IPS-18c (cell line): ENCODE measurements around the gene CHTF18.

Experiments used
- H3K4me3 ChIP-seq: 2 replicates; pipeline ENCODE4 v1.7.0; 2013; ENCODE audit warnings: low read depth, mild to moderate bottlenecking, low read length, moderate library complexity; ENCODE audit not compliant: insufficient read depth
- H3K9me3 ChIP-seq: one replicate; pipeline ENCODE4 v1.6.1; 2013; ENCODE audit warnings: mild to moderate bottlenecking, low read length, moderate library complexity; ENCODE audit not compliant: control insufficient read depth, insufficient read depth

Gene CHTF18

GRCh38 chr16:783404-784161 is 4.8 kb upstream of the CHTF18 start:
- H3K9me3 ChIP-seq = no peaks in the 10 kb centered on the region
- no peak overlapping the region for H3K4me3 ChIP-seq

GRCh38 chr16:784431-784830 is 4.0 kb upstream of the CHTF18 start:
- Histone ChIP-seq H3K9me3 (no peaks in the 10 kb centered on the region), H3K4me3 (no peak overlapping the region)

- H3K4me3 ChIP-seq = no peak overlapping the region
- H3K9me3 ChIP-seq = no peaks in the 10 kb centered on the region
Measured at GRCh38 chr16:785563-786535, 2.6 kb upstream of the CHTF18 start.

- H3K9me3 ChIP-seq = no peaks in the 10 kb centered on the region
Measured at GRCh38 chr16:787321-787966, 976 bp upstream of the CHTF18 start.

GRCh38 chr16:787978-788398 is 432 bp upstream of the CHTF18 start, which contains the start of gene RPUSD1:
TSS of gene RPUSD1 (minus strand) at chr16:788381. CDS start at chr16:787737, 644 bp downstream.
- Histone ChIP-seq H3K4me3 (peak within 1 kb of the TSS; percentile 92), H3K9me3 (no peaks in the 10 kb centered on the region)

More at GRCh38 chr16:787321-787966, 976 bp upstream of the CHTF18 start:
- peak overlapping the region; percentile 92 for H3K4me3 ChIP-seq

GRCh38 chr16:789191-789850 is 901 bp downstream of the CHTF18 start:
- peak overlapping the region; percentile 79 for H3K4me3 ChIP-seq

GRCh38 chr16:790086-790485 is 1.7 kb downstream of the CHTF18 start:
- no peak overlapping the region for H3K4me3 ChIP-seq
- H3K9me3 ChIP-seq = no peaks in the 10 kb centered on the region

More at GRCh38 chr16:789191-789850, 901 bp downstream of the CHTF18 start:
- H3K9me3 ChIP-seq = no peaks in the 10 kb centered on the region

GRCh38 chr16:791131-791530 is 2.7 kb downstream of the CHTF18 start:
- H3K4me3 ChIP-seq = no peak overlapping the region

GRCh38 chr16:792221-792995 is 4.0 kb downstream of the CHTF18 start:
- H3K9me3 ChIP-seq = no peaks in the 10 kb centered on the region
- H3K4me3 ChIP-seq = no peak overlapping the region

More at GRCh38 chr16:791131-791530, 2.7 kb downstream of the CHTF18 start:
- no peaks in the 10 kb centered on the region for H3K9me3 ChIP-seq

- no peaks in the 10 kb centered on the region for H3K9me3 ChIP-seq
- no peak overlapping the region for H3K4me3 ChIP-seq
Measured at GRCh38 chr16:793414-793813, 5.0 kb downstream of the CHTF18 start.

- H3K4me3 ChIP-seq = no peak overlapping the region
- no peaks in the 10 kb centered on the region for H3K9me3 ChIP-seq
Measured at GRCh38 chr16:794091-794822, 5.8 kb downstream of the CHTF18 start.

GRCh38 chr16:794853-795466 is 6.5 kb downstream of the CHTF18 start:
- H3K4me3 ChIP-seq = no peak overlapping the region
- H3K9me3 ChIP-seq = no peaks in the 10 kb centered on the region

GRCh38 chr16:795580-796229 is 7.3 kb downstream of the CHTF18 start:
- H3K9me3 ChIP-seq = no peaks in the 10 kb centered on the region
- H3K4me3 ChIP-seq = no peak overlapping the region

- no peaks in the 10 kb centered on the region for H3K9me3 ChIP-seq
- no peak overlapping the region for H3K4me3 ChIP-seq
Measured at GRCh38 chr16:796296-797119, 8.1 kb downstream of the CHTF18 start.
